GM19397 (cell line): Measurements from ENCODE around the gene CDC42BPA.
"Not testable (repeated sequence)": the region's sequence is repeated elsewhere in the genome, so short reads cannot be mapped to it uniquely, and the experiment has no call there.

ENCODE experiments used
- ATAC-seq: cut with Tn5 transposase; IDR thresholded peaks from one replicate; pipeline ENCODE4 v1.9.1; 2021; ENCODE audit warnings: mild to moderate bottlenecking, moderate library complexity; ENCODE audit not compliant: unreplicated experiment

Gene CDC42BPA

GRCh38 chr1:226972931-226973330 lies 345.4 kb downstream of the CDC42BPA start:
- ATAC-seq = no peak

GRCh38 chr1:226971765-226972164 lies 346.5 kb downstream of the CDC42BPA start:
- no peak for ATAC-seq

- ATAC-seq = no peak
Measured at GRCh38 chr1:226967665-226968064, 350.6 kb downstream of the CDC42BPA start.

GRCh38 chr1:226966683-226967082 lies 351.6 kb downstream of the CDC42BPA start:
- no peak for ATAC-seq

- no peak for ATAC-seq
Measured at GRCh38 chr1:226965581-226966440, 352.5 kb downstream of the CDC42BPA start.

- no peak for ATAC-seq
Measured at GRCh38 chr1:226964611-226965486, 353.4 kb downstream of the CDC42BPA start.

GRCh38 chr1:226964068-226964425 lies 354.2 kb downstream of the CDC42BPA start:
- ATAC-seq = no peak

- no peak for ATAC-seq
Measured at GRCh38 chr1:226962421-226963391, 355.6 kb downstream of the CDC42BPA start.

GRCh38 chr1:226960944-226961765 lies 357.1 kb downstream of the CDC42BPA start:
- ATAC-seq = no peak

GRCh38 chr1:226960256-226960655 lies 358.0 kb downstream of the CDC42BPA start:
- no peak for ATAC-seq

GRCh38 chr1:226958300-226958699 lies 360.0 kb downstream of the CDC42BPA start:
- ATAC-seq = no peak

- no peak for ATAC-seq
Measured at GRCh38 chr1:226957714-226958113, 360.6 kb downstream of the CDC42BPA start.

- ATAC-seq = no peak
Measured at GRCh38 chr1:226956942-226957713, 361.2 kb downstream of the CDC42BPA start.

GRCh38 chr1:226955857-226956256 lies 362.4 kb downstream of the CDC42BPA start:
- not testable (repeated sequence) for ATAC-seq

- no peak for ATAC-seq
Measured at GRCh38 chr1:226954777-226955176, 363.5 kb downstream of the CDC42BPA start.

GRCh38 chr1:226954337-226954736 lies 364.0 kb downstream of the CDC42BPA start:
- ATAC-seq = no peak

GRCh38 chr1:226953175-226953800 lies 365.0 kb downstream of the CDC42BPA start:
- no peak for ATAC-seq

- ATAC-seq = no peak
Measured at GRCh38 chr1:226952118-226952441, 366.2 kb downstream of the CDC42BPA start.
